NB4 (cell line): Measurements from ENCODE around the gene WDFY4.

Source experiments
- DNase-seq: peaks from one replicate; pipeline ENCODE4 v3.0.0; 2010; ENCODE audit warnings: low read depth
- H3K4me3 ChIP-seq: one replicate; pipeline ENCODE4 v1.5.1; 2011; ENCODE audit warnings: mild to moderate bottlenecking, low read depth, low read length, moderate library complexity
- CTCF ChIP-seq: IDR thresholded peaks from one replicate; pipeline ENCODE4 v1.5.1; 2012; ENCODE audit warnings: low read depth, low read length
- MAX ChIP-seq: IDR thresholded peaks from 2 replicates; pipeline ENCODE4 v1.6.1; 2011; ENCODE audit warnings: low read depth, low read length
- MYC ChIP-seq: IDR thresholded peaks from 2 replicates; pipeline ENCODE4 v1.6.1; 2011; ENCODE audit warnings: low read depth, low read length
- POLR2A ChIP-seq: IDR thresholded peaks from 2 replicates; pipeline ENCODE4 v1.6.1; 2011; ENCODE audit warnings: mild to moderate bottlenecking; ENCODE audit not compliant: insufficient read length; ENCODE audit errors: extremely low read depth

WDFY4 gene

GRCh38 chr10:48872234-48872633, 187.6 kb downstream of the WDFY4 start:
- no peak for DNase-seq
- no peak overlapping the region for H3K4me3 ChIP-seq
- TF ChIP-seq MYC, result no peak
- no peak for TF ChIP-seq POLR2A
- TF ChIP-seq CTCF, result no peak
- no peak for TF ChIP-seq MAX

GRCh38 chr10:48878091-48878490, 193.4 kb downstream of the WDFY4 start:
- TF ChIP-seq MAX (no peak), POLR2A (no peak)
- no peak for DNase-seq
- no peak overlapping the region for H3K4me3 ChIP-seq

- no peak overlapping the region for H3K4me3 ChIP-seq
- no peak for DNase-seq
- TF ChIP-seq MYC (no peak), MAX (no peak), CTCF (no peak), POLR2A (no peak)
Measured at GRCh38 chr10:48879451-48879850, 194.8 kb downstream of the WDFY4 start.

GRCh38 chr10:48880016-48880705, 195.5 kb downstream of the WDFY4 start:
- TF ChIP-seq POLR2A, result no peak
- TF ChIP-seq MYC, result no peak
- no peak for TF ChIP-seq CTCF
- no peak for TF ChIP-seq MAX
- no peak overlapping the region for H3K4me3 ChIP-seq
- no peak for DNase-seq

- TF ChIP-seq MYC (no peak), POLR2A (no peak), CTCF (no peak), MAX (no peak)
- no peak overlapping the region for H3K4me3 ChIP-seq
- DNase-seq, result no peak
Measured at GRCh38 chr10:48881937-48882336, 197.3 kb downstream of the WDFY4 start.

- no peak for DNase-seq
- H3K4me3 ChIP-seq, result no peak overlapping the region
- TF ChIP-seq MYC, result no peak
- TF ChIP-seq MAX, result no peak
- no peak for TF ChIP-seq CTCF
- no peak for TF ChIP-seq POLR2A
Measured at GRCh38 chr10:48882881-48883280, 198.2 kb downstream of the WDFY4 start.
